Activated naive CD4-positive, alpha-beta T cell treated with anti-CD3 and anti-CD28 coated beads, Interleukin-2, amount 50 U/mL, for 24 hours (primary cell): Measurements from ENCODE around the gene NEXN.
"Not testable (repeated sequence)": the region's sequence is repeated elsewhere in the genome, so short reads cannot be mapped to it uniquely, and the experiment has no call there.

ENCODE experiments used
- H3K27ac Mint-ChIP-seq: one replicate; pipeline ENCODE4 v1.8.0; 2021; ENCODE audit warnings: mild to moderate bottlenecking, mixed read lengths
- H3K27me3 Mint-ChIP-seq: one replicate; pipeline ENCODE4 v1.8.0; 2021; ENCODE audit warnings: mixed read lengths
- H3K36me3 Mint-ChIP-seq: one replicate; pipeline ENCODE4 v1.8.0; 2021; ENCODE audit warnings: mixed read lengths
- H3K4me1 Mint-ChIP-seq: one replicate; pipeline ENCODE4 v1.8.0; 2021; ENCODE audit warnings: mixed read lengths
- H3K4me3 Mint-ChIP-seq: one replicate; pipeline ENCODE4 v1.8.0; 2021; ENCODE audit warnings: mild to moderate bottlenecking, mixed read lengths
- H3K9me3 Mint-ChIP-seq: one replicate; pipeline ENCODE4 v1.8.0; 2021; ENCODE audit warnings: mixed read lengths

The NEXN gene

GRCh38 chr1:77972080-77972479, 83.7 kb downstream of the NEXN start:
- Mint-ChIP-seq H3K27me3 (no peaks in the 10 kb centered on the region), H3K4me3 (peak overlapping the region; percentile 73), H3K27ac (peak overlapping the region; percentile 59), H3K9me3 (no peaks in the 10 kb centered on the region), H3K4me1 (peaks cover 76% of the 10 kb centered on the region), H3K36me3 (peaks cover 41% of the 10 kb centered on the region)

DNA sequence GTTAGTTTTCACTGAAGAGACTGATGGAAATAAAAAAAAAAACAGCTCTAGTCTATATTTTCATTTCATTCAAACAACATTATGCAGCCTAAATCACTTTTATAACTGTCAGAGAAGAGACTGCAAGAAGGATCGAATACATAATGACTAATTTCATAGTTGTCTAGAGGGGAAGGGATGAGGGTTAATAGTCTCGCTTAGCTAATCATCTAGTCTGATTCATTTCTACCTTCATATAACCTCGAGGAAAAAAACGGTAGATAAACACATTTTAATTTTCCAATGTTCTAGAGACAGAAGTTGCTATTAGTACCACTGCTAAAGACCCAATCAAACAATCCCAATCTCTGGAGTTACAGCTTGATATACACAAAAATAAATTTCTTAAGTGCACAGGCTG, 87.0 kb downstream of the NEXN start:
- Mint-ChIP-seq H3K4me1 (peaks cover 52% of the 10 kb centered on the region), H3K27ac (peak overlapping the region; percentile 94), H3K4me3 (peak overlapping the region; percentile 91), H3K9me3 (no peaks in the 10 kb centered on the region), H3K27me3 (no peaks in the 10 kb centered on the region), H3K36me3 (peaks cover 24% of the 10 kb centered on the region)

GRCh38 chr1:77975907-77976306, 87.5 kb downstream of the NEXN start:
- Mint-ChIP-seq H3K4me1 (peaks cover 53% of the 10 kb centered on the region), H3K27ac (peak overlapping the region; percentile 94), H3K9me3 (no peaks in the 10 kb centered on the region), H3K36me3 (peaks cover 24% of the 10 kb centered on the region), H3K27me3 (no peaks in the 10 kb centered on the region), H3K4me3 (peak overlapping the region; percentile 91)

- H3K9me3 Mint-ChIP-seq, result no peaks in the 10 kb centered on the region
- H3K4me1 Mint-ChIP-seq, result peaks cover 52% of the 10 kb centered on the region
- peaks cover 22% of the 10 kb centered on the region for H3K36me3 Mint-ChIP-seq
- no peaks in the 10 kb centered on the region for H3K27me3 Mint-ChIP-seq
- H3K4me3 Mint-ChIP-seq, result no peak overlapping the region
- peak overlapping the region; percentile 92 for H3K27ac Mint-ChIP-seq
Measured at GRCh38 chr1:77976433-77977076, 88.1 kb downstream of the NEXN start.

GRCh38 chr1:77977989-77978292, 89.5 kb downstream of the NEXN start:
- Mint-ChIP-seq H3K9me3 (no peaks in the 10 kb centered on the region), H3K27me3 (no peaks in the 10 kb centered on the region), H3K27ac (no peak overlapping the region), H3K36me3 (peaks cover 19% of the 10 kb centered on the region), H3K4me1 (peaks cover 45% of the 10 kb centered on the region), H3K4me3 (no peak overlapping the region)

- no peak overlapping the region for H3K4me3 Mint-ChIP-seq
- H3K27me3 Mint-ChIP-seq, result no peaks in the 10 kb centered on the region
- peaks cover 43% of the 10 kb centered on the region for H3K4me1 Mint-ChIP-seq
- no peak overlapping the region for H3K27ac Mint-ChIP-seq
- H3K36me3 Mint-ChIP-seq, result peaks cover 18% of the 10 kb centered on the region
- H3K9me3 Mint-ChIP-seq, result no peaks in the 10 kb centered on the region
Measured at GRCh38 chr1:77978293-77978968, 90.0 kb downstream of the NEXN start.

DNA sequence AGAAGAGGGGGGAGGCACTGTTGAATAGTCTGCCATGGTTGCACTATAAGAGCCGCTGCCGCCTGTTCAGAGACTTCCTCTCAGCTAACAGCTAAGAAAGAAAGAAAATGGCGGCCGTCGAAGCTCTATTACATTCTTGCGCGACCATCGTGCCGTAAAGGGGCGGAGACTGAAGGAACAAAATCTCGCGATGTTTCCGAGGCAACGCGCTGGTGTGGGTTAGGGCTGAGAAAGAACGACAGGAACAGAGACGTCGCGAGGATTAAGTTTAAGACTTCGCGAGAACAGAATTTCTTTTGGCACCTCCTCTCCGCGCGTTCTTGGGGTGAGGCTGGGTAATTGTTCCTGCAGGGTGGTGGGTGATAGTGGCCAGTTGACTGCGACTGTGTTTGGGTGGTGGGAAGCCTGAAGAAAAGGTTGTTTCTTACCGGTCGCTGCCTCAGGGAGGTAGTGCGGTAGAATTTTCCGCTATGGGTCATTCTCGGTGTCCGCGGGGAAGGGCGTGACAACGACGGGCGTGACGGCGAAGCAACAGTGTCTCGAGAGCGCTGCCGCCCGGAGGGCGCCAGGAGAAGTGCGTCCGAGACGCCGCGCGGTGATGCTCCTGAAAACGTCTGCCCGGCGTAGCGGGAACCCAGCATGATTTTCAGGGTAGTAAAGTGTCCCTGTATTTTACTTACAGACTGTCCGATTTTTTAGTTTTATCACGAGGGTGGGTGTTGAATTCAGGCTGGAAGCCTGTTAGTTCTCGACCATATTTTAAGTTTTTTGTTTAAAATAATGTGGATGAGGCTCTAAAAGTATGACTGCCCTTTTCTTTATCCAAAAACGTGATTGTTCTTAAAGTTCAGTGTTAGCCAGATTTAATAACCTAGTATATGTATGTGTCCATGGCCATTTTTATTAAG, 90.8 kb downstream of the NEXN start, which contains the start of gene FUBP1:
TSS of gene FUBP1 (minus strand) at position 104 of the 908 bp plus-strand sequence. CDS start at position 36, 68 bp downstream.
- no peak within 1 kb of the TSS for H3K27ac Mint-ChIP-seq
- no peaks in the 10 kb centered on the region for H3K9me3 Mint-ChIP-seq
- no peaks in the 10 kb centered on the region for H3K27me3 Mint-ChIP-seq
- H3K36me3 Mint-ChIP-seq, result peaks cover 18% of the 10 kb centered on the region
- H3K4me1 Mint-ChIP-seq, result peaks cover 47% of the 10 kb centered on the region
- no peak within 1 kb of the TSS for H3K4me3 Mint-ChIP-seq

- H3K27me3 Mint-ChIP-seq, H3K9me3 Mint-ChIP-seq, H3K36me3 Mint-ChIP-seq, H3K4me3 Mint-ChIP-seq: not testable (repeated sequence)
- H3K27ac Mint-ChIP-seq, result peak overlapping the region; percentile 59
- H3K4me1 Mint-ChIP-seq, result peaks cover 60% of the 10 kb centered on the region
Measured at GRCh38 chr1:77983352-77983996, 95.0 kb downstream of the NEXN start.

DNA sequence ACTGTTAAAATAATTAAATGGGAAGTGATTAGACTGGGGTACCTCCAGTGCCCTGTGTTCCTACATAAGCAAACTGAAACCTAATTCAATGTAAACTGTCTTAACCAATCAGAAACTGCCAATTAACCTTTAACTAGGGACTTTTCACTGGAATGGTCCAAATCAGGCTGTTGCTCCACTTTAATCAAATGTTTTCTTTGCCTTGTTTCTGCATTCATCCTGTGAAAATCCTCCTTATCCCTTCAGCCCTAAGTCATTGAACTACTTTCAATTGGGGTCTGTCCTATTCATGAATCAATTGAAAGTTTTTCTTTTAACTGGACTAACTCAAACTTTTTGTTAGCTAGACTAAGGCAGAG, 95.6 kb downstream of the NEXN start:
- Mint-ChIP-seq H3K27ac (peak overlapping the region; percentile 59), H3K36me3 (peaks cover 9% of the 10 kb centered on the region), H3K9me3 (no peaks in the 10 kb centered on the region), H3K27me3 (no peaks in the 10 kb centered on the region), H3K4me3 (no peak overlapping the region), H3K4me1 (peaks cover 65% of the 10 kb centered on the region)

DNA sequence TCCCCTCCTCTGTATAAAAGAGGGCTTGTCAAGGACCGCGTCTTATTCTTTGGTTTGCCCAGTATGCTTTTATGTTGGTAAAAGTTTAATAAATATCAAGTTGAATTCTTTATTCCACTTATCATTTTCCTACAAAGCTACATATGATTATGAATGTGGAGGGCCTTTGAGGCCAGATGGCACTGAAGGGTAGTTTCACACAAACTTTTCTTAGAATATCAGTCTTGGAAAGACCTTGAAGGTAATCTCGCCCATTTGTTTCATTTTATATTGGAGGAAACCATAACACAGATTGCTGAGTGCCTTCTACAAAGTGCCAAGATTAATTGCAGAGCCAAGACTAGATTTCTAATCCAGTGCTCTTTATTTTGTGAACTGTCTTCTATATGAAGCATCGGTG, 96.2 kb downstream of the NEXN start:
- Mint-ChIP-seq H3K36me3 (peaks cover 9% of the 10 kb centered on the region), H3K27me3 (no peaks in the 10 kb centered on the region), H3K27ac (peak overlapping the region; percentile 49), H3K4me1 (peaks cover 71% of the 10 kb centered on the region), H3K9me3 (no peaks in the 10 kb centered on the region), H3K4me3 (no peak overlapping the region)

GRCh38 chr1:77986810-77987209, 98.4 kb downstream of the NEXN start:
- H3K27ac Mint-ChIP-seq, result no peak overlapping the region
- H3K4me3 Mint-ChIP-seq, result no peak overlapping the region
- no peaks in the 10 kb centered on the region for H3K9me3 Mint-ChIP-seq
- peaks cover 6% of the 10 kb centered on the region for H3K36me3 Mint-ChIP-seq
- peaks cover 70% of the 10 kb centered on the region for H3K4me1 Mint-ChIP-seq
- no peaks in the 10 kb centered on the region for H3K27me3 Mint-ChIP-seq

- H3K36me3 Mint-ChIP-seq, result peaks cover 6% of the 10 kb centered on the region
- H3K27me3 Mint-ChIP-seq, result no peaks in the 10 kb centered on the region
- H3K4me1 Mint-ChIP-seq, result peaks cover 67% of the 10 kb centered on the region
- H3K27ac Mint-ChIP-seq, result no peak overlapping the region
- H3K9me3 Mint-ChIP-seq, result no peaks in the 10 kb centered on the region
- H3K4me3 Mint-ChIP-seq, result no peak overlapping the region
Measured at GRCh38 chr1:77987919-77988318, 99.5 kb downstream of the NEXN start.

DNA sequence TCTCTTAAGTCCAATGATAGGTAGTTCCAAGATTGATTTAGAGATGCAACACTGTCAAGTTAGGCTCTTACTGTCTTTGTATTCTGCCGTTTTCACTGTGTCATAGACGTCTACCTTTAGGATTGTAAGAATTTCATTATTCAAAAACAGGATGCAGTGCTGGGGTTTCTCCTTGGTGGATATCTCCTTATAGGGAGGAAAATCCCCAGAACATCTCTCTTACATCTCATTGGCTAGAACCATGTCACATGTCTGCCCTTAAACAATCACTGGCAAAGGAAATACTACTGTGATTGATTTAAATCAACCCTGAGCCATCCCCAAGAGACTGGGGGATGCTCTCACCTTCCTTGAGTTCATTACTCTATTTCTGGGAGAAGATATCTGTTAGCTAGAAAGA, 101.3 kb downstream of the NEXN start:
- peaks cover 7% of the 10 kb centered on the region for H3K36me3 Mint-ChIP-seq
- H3K27me3 Mint-ChIP-seq, result no peaks in the 10 kb centered on the region
- H3K9me3 Mint-ChIP-seq, result no peaks in the 10 kb centered on the region
- H3K4me1 Mint-ChIP-seq, result peaks cover 55% of the 10 kb centered on the region
- no peak overlapping the region for H3K4me3 Mint-ChIP-seq
- peak overlapping the region; percentile 20 for H3K27ac Mint-ChIP-seq

- H3K27ac Mint-ChIP-seq, result no peak overlapping the region
Measured at GRCh38 chr1:77990629-77991204, 102.3 kb downstream of the NEXN start.

DNA sequence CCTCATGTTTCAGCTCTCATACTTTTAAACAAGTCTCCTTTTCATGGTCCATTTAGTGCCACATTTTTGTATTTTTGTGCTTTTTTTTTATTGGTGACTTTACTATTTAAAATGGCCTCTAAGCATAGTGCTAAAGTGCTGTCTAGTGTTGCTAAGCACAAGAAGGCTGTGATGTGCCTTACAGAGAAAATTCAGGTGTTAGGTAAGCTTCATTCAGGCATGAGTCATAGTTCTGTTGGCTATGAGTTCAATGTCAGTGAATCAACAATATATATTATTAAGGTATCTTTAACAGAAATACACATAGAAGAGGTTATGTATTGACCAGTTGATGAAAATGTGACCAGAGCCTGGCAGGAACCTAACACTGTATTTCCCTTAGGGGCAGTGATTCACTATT, 103.2 kb downstream of the NEXN start:
- Mint-ChIP-seq H3K4me3 (no peak overlapping the region), H3K9me3 (no peaks in the 10 kb centered on the region), H3K27me3 (no peaks in the 10 kb centered on the region), H3K4me1 (peaks cover 42% of the 10 kb centered on the region), H3K27ac (no peak overlapping the region), H3K36me3 (peaks cover 4% of the 10 kb centered on the region)

More at GRCh38 chr1:77990629-77991204, 102.3 kb downstream of the NEXN start:
- H3K4me1 Mint-ChIP-seq, result peaks cover 51% of the 10 kb centered on the region
- H3K36me3 Mint-ChIP-seq, result peaks cover 7% of the 10 kb centered on the region
- H3K27me3 Mint-ChIP-seq, result no peaks in the 10 kb centered on the region
- H3K4me3 Mint-ChIP-seq, result no peak overlapping the region
- no peaks in the 10 kb centered on the region for H3K9me3 Mint-ChIP-seq
